ENCODE data around the gene TBC1D21.

DNA sequence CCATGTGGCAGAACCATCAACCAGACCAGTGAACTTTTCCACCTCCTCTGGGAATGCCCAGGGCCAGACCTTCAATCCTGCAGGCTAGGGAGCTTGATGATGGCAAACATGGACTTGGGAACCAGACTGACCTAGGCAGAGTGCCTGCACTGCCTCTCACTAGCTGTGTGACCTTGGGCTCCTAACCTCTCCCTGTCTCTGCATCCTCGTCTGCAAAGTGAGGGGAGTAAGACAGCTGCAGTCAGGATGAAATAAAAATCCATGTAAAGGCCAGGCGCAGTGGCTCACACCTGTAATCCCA is 35.4 kb downstream of the TBC1D21 start:
- TF ChIP-seq, protein P1, sequence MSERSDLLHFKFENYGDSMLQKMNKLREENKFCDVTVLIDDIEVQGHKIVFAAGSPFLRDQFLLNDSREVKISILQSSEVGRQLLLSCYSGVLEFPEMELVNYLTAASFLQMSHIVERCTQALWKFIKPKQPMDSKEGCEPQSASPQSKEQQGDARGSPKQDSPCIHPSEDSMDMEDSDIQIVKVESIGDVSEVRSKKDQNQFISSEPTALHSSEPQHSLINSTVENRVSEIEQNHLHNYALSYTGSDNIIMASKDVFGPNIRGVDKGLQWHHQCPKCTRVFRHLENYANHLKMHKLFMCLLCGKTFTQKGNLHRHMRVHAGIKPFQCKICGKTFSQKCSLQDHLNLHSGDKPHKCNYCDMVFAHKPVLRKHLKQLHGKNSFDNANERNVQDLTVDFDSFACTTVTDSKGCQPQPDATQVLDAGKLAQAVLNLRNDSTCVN (tag by site-specific recombination; optimal IDR thresholded peaks at IDR 0.05): no peak
- TF ChIP-seq, protein P2, sequence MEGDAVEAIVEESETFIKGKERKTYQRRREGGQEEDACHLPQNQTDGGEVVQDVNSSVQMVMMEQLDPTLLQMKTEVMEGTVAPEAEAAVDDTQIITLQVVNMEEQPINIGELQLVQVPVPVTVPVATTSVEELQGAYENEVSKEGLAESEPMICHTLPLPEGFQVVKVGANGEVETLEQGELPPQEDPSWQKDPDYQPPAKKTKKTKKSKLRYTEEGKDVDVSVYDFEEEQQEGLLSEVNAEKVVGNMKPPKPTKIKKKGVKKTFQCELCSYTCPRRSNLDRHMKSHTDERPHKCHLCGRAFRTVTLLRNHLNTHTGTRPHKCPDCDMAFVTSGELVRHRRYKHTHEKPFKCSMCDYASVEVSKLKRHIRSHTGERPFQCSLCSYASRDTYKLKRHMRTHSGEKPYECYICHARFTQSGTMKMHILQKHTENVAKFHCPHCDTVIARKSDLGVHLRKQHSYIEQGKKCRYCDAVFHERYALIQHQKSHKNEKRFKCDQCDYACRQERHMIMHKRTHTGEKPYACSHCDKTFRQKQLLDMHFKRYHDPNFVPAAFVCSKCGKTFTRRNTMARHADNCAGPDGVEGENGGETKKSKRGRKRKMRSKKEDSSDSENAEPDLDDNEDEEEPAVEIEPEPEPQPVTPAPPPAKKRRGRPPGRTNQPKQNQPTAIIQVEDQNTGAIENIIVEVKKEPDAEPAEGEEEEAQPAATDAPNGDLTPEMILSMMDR (tag by site-specific recombination; IDR thresholded peaks at IDR 0.05): no peak
- TF ChIP-seq, protein P3, sequence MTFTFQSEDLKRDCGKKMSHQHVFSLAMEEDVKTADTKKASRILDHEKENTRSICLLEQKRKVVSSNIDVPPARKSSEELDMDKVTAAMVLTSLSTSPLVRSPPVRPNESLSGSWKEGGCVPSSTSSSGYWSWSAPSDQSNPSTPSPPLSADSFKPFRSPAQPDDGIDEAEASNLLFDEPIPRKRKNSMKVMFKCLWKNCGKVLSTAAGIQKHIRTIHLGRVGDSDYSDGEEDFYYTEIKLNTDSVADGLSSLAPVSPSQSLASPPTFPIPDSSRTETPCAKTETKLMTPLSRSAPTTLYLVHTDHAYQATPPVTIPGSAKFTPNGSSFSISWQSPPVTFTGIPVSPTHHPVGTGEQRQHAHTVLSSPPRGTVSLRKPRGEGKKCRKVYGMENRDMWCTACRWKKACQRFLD (tag by site-specific recombination; IDR thresholded peaks at IDR 0.05): no peak
- TF ChIP-seq, protein P4, sequence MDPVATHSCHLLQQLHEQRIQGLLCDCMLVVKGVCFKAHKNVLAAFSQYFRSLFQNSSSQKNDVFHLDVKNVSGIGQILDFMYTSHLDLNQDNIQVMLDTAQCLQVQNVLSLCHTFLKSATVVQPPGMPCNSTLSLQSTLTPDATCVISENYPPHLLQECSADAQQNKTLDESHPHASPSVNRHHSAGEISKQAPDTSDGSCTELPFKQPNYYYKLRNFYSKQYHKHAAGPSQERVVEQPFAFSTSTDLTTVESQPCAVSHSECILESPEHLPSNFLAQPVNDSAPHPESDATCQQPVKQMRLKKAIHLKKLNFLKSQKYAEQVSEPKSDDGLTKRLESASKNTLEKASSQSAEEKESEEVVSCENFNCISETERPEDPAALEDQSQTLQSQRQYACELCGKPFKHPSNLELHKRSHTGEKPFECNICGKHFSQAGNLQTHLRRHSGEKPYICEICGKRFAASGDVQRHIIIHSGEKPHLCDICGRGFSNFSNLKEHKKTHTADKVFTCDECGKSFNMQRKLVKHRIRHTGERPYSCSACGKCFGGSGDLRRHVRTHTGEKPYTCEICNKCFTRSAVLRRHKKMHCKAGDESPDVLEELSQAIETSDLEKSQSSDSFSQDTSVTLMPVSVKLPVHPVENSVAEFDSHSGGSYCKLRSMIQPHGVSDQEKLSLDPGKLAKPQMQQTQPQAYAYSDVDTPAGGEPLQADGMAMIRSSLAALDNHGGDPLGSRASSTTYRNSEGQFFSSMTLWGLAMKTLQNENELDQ (tag by site-specific recombination; IDR thresholded peaks at IDR 0.05; ENCODE audit: low read depth): no peak
- TF ChIP-seq, protein P5, sequence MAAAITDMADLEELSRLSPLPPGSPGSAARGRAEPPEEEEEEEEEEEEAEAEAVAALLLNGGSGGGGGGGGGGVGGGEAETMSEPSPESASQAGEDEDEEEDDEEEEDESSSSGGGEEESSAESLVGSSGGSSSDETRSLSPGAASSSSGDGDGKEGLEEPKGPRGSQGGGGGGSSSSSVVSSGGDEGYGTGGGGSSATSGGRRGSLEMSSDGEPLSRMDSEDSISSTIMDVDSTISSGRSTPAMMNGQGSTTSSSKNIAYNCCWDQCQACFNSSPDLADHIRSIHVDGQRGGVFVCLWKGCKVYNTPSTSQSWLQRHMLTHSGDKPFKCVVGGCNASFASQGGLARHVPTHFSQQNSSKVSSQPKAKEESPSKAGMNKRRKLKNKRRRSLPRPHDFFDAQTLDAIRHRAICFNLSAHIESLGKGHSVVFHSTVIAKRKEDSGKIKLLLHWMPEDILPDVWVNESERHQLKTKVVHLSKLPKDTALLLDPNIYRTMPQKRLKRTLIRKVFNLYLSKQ (tag by site-specific recombination; IDR thresholded peaks at IDR 0.05; ENCODE audit: borderline replicate concordance): no peak
- no peak for TF ChIP-seq ZNF223 (tag by site-specific recombination; IDR thresholded peaks at IDR 0.05)
- TF ChIP-seq, protein P6, sequence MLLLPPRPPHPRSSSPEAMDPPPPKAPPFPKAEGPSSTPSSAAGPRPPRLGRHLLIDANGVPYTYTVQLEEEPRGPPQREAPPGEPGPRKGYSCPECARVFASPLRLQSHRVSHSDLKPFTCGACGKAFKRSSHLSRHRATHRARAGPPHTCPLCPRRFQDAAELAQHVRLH (tag by site-specific recombination; IDR thresholded peaks at IDR 0.05): no peak
- TF ChIP-seq TCF7L2 (IDR thresholded peaks at IDR 0.05; ENCODE audit: borderline replicate concordance, low read depth, low read length): no peak
- TF ChIP-seq, protein P7, sequence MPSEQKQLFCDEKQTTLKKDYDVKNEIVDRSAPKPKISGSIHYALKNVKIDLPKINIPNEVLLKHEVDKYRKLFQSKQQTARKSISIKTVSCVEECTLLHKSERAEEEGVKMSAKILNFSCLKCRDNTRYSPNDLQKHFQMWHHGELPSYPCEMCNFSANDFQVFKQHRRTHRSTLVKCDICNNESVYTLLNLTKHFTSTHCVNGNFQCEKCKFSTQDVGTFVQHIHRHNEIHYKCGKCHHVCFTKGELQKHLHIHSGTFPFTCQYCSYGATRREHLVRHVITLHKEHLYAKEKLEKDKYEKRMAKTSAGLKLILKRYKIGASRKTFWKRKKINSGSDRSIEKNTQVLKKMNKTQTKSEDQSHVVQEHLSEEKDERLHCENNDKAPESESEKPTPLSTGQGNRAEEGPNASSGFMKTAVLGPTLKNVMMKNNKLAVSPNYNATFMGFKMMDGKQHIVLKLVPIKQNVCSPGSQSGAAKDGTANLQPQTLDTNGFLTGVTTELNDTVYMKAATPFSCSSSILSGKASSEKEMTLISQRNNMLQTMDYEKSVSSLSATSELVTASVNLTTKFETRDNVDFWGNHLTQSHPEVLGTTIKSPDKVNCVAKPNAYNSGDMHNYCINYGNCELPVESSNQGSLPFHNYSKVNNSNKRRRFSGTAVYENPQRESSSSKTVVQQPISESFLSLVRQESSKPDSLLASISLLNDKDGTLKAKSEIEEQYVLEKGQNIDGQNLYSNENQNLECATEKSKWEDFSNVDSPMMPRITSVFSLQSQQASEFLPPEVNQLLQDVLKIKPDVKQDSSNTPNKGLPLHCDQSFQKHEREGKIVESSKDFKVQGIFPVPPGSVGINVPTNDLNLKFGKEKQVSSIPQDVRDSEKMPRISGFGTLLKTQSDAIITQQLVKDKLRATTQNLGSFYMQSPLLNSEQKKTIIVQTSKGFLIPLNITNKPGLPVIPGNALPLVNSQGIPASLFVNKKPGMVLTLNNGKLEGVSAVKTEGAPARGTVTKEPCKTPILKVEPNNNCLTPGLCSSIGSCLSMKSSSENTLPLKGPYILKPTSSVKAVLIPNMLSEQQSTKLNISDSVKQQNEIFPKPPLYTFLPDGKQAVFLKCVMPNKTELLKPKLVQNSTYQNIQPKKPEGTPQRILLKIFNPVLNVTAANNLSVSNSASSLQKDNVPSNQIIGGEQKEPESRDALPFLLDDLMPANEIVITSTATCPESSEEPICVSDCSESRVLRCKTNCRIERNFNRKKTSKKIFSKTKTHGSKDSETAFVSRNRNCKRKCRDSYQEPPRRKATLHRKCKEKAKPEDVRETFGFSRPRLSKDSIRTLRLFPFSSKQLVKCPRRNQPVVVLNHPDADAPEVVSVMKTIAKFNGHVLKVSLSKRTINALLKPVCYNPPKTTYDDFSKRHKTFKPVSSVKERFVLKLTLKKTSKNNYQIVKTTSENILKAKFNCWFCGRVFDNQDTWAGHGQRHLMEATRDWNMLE (tag by site-specific recombination; conservative IDR thresholded peaks at IDR 0.05; ENCODE audit: low read depth): no peak
- no peak for TF ChIP-seq ZNF416 (tag by site-specific recombination; IDR thresholded peaks at IDR 0.05)
- TF ChIP-seq ZNF660 (tag by site-specific recombination; IDR thresholded peaks at IDR 0.05): no peak
- TF ChIP-seq, protein P8, sequence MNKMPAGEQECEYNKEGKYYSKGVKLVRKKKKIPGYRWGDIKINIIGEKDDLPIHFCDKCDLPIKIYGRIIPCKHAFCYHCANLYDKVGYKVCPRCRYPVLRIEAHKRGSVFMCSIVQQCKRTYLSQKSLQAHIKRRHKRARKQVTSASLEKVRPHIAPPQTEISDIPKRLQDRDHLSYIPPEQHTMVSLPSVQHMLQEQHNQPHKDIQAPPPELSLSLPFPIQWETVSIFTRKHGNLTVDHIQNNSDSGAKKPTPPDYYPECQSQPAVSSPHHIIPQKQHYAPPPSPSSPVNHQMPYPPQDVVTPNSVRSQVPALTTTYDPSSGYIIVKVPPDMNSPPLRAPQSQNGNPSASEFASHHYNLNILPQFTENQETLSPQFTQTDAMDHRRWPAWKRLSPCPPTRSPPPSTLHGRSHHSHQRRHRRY (tag by site-specific recombination; IDR thresholded peaks at IDR 0.05): no peak
- TF ChIP-seq ZNF561 (tag by site-specific recombination; IDR thresholded peaks at IDR 0.05; ENCODE audit: borderline replicate concordance): no peak
- TF ChIP-seq ZNF837 (tag by site-specific recombination; IDR thresholded peaks at IDR 0.05): no peak

Data from HEK293 (cell line).